Stimulated activated CD8-positive, alpha-beta memory T cell treated with anti-CD3 and anti-CD28 coated beads, Interleukin-7, amount 100 ng/mL, for 4 hours (primary cell): Measurements from ENCODE around the gene WDR48.

Experiments
- DNase-seq, 2 donors: peaks; one replicate each; pipeline ENCODE4 v3.0.0-alpha.2; 2020; ENCODE audit warnings: low read depth in 2 of 2

WDR48 gene

GRCh38 chr3:39121621-39122020 lies 69.8 kb downstream of the WDR48 start:
- no peak for DNase-seq

- DNase-seq, result no peak
These were observed 71.0 kb downstream of the WDR48 start for GRCh38 chr3:39122813-39123212.

- no peak for DNase-seq
These were observed 73.3 kb downstream of the WDR48 start for GRCh38 chr3:39124876-39125840.

- DNase-seq, result no peak
These were observed 74.2 kb downstream of the WDR48 start for GRCh38 chr3:39125841-39126500.

- no peak for DNase-seq
These were observed 74.8 kb downstream of the WDR48 start for GRCh38 chr3:39126532-39127071.

- no peak for DNase-seq
These were observed 75.6 kb downstream of the WDR48 start for GRCh38 chr3:39127269-39127907.

- DNase-seq, result no peak
These were observed 76.1 kb downstream of the WDR48 start for GRCh38 chr3:39127908-39128304.

- DNase-seq, result no peak
These were observed 77.1 kb downstream of the WDR48 start for GRCh38 chr3:39128951-39129350.

- no peak for DNase-seq
These were observed 78.2 kb downstream of the WDR48 start for GRCh38 chr3:39130026-39130425.

GRCh38 chr3:39130693-39131265 lies 79.0 kb downstream of the WDR48 start:
- no peak for DNase-seq

- DNase-seq, result no peak
These were observed 80.6 kb downstream of the WDR48 start for GRCh38 chr3:39132096-39133092.

- DNase-seq, result no peak
These were observed 81.3 kb downstream of the WDR48 start for GRCh38 chr3:39133093-39133490.

GRCh38 chr3:39133822-39134221 lies 82.0 kb downstream of the WDR48 start:
- DNase-seq, result no peak

GRCh38 chr3:39134305-39134704 lies 82.5 kb downstream of the WDR48 start:
- DNase-seq, result no peak

- DNase-seq, result no peak
These were observed 83.5 kb downstream of the WDR48 start for GRCh38 chr3:39135170-39135805.

GRCh38 chr3:39136533-39137434 lies 85.0 kb downstream of the WDR48 start:
- DNase-seq, result no peak

GRCh38 chr3:39137435-39137936 lies 85.7 kb downstream of the WDR48 start:
- DNase-seq, result no peak

GRCh38 chr3:39137991-39138803 lies 86.4 kb downstream of the WDR48 start:
- no peak for DNase-seq
